GM10847 (cell line): ENCODE results near the gene CLDN25.

ENCODE experiments used
- POLR2A ChIP-seq: IDR thresholded peaks from 2 replicates; pipeline ENCODE4 v1.6.1; 2011; ENCODE audit not compliant: insufficient read length; ENCODE audit errors: extremely low read depth

Gene CLDN25

GRCh38 chr11:113802621-113803020 lies 23.0 kb downstream of the CLDN25 start:
- TF ChIP-seq POLR2A = no peak

GRCh38 chr11:113805640-113806039 lies 26.0 kb downstream of the CLDN25 start:
- no peak for TF ChIP-seq POLR2A

- no peak for TF ChIP-seq POLR2A
Measured at GRCh38 chr11:113806406-113806805, 26.8 kb downstream of the CLDN25 start.

- TF ChIP-seq POLR2A = no peak
Measured at GRCh38 chr11:113808931-113809330, 29.3 kb downstream of the CLDN25 start.

GRCh38 chr11:113814181-113814580 lies 34.6 kb downstream of the CLDN25 start:
- TF ChIP-seq POLR2A = no peak

GRCh38 chr11:113817162-113817561 lies 37.6 kb downstream of the CLDN25 start:
- no peak for TF ChIP-seq POLR2A

GRCh38 chr11:113817626-113818025 lies 38.0 kb downstream of the CLDN25 start:
- TF ChIP-seq POLR2A = no peak

GRCh38 chr11:113818426-113818825 lies 38.8 kb downstream of the CLDN25 start:
- TF ChIP-seq POLR2A = no peak

- TF ChIP-seq POLR2A = no peak
Measured at GRCh38 chr11:113827477-113827876, 47.9 kb downstream of the CLDN25 start.

GRCh38 chr11:113828191-113828590 lies 48.6 kb downstream of the CLDN25 start:
- no peak for TF ChIP-seq POLR2A

GRCh38 chr11:113829751-113830150 lies 50.2 kb downstream of the CLDN25 start:
- no peak for TF ChIP-seq POLR2A
